ENCODE results near the gene BMPR1B.
A peak's percentile ranks its signal among the peaks of the same experiment; 100 is the strongest.

BMPR1B gene

GRCh38 chr4:95027905-95028618 is 270.3 kb downstream of the BMPR1B start:
- Histone ChIP-seq H3K36me3 (ENCODE audit: insufficient read depth, low read length) (no peaks in the 10 kb centered on the region), H3K27ac (ENCODE audit: low read depth, low read length) (no peak overlapping the region), H3K9me3 (ENCODE audit: insufficient read depth, low read depth, low read length) (no peaks in the 10 kb centered on the region), H3K4me1 (ENCODE audit: insufficient read depth, low read length) (peaks cover 6% of the 10 kb centered on the region), H3K9ac (ENCODE audit: low read depth, low read length) (no peak overlapping the region), H3K4me3 (ENCODE audit: low read length) (no peak overlapping the region), H3K27me3 (ENCODE audit: insufficient read depth, low read length) (no peaks in the 10 kb centered on the region)

GRCh38 chr4:95038791-95039190 is 281.0 kb downstream of the BMPR1B start:
- Histone ChIP-seq H3K9ac (ENCODE audit: low read depth, low read length) (no peak overlapping the region), H3K9me3 (ENCODE audit: insufficient read depth, low read depth, low read length) (no peaks in the 10 kb centered on the region), H3K4me3 (ENCODE audit: low read length) (no peak overlapping the region), H3K27ac (ENCODE audit: low read depth, low read length) (no peak overlapping the region), H3K27me3 (ENCODE audit: insufficient read depth, low read length) (no peaks in the 10 kb centered on the region), H3K36me3 (ENCODE audit: insufficient read depth, low read length) (no peaks in the 10 kb centered on the region), H3K4me1 (ENCODE audit: insufficient read depth, low read length) (peaks cover 2% of the 10 kb centered on the region; the same call in 1 of the 2 replicates)
- WGBS: 100% methylated on average over 2 of the region's 4 CpGs

GRCh38 chr4:95044324-95044837 is 286.6 kb downstream of the BMPR1B start:
- Histone ChIP-seq H3K36me3 (ENCODE audit: insufficient read depth, low read length) (no peaks in the 10 kb centered on the region), H3K27me3 (ENCODE audit: insufficient read depth, low read length) (no peaks in the 10 kb centered on the region), H3K9ac (ENCODE audit: low read depth, low read length) (no peak overlapping the region), H3K4me3 (ENCODE audit: low read length) (peak overlapping the region; percentile 38), H3K27ac (ENCODE audit: low read depth, low read length) (peak overlapping the region; percentile 77), H3K4me1 (ENCODE audit: insufficient read depth, low read length) (peaks cover 22% of the 10 kb centered on the region), H3K9me3 (ENCODE audit: insufficient read depth, low read depth, low read length) (no peaks in the 10 kb centered on the region)
- WGBS: 17% methylated on average over 4 of the region's 5 CpGs

DNA sequence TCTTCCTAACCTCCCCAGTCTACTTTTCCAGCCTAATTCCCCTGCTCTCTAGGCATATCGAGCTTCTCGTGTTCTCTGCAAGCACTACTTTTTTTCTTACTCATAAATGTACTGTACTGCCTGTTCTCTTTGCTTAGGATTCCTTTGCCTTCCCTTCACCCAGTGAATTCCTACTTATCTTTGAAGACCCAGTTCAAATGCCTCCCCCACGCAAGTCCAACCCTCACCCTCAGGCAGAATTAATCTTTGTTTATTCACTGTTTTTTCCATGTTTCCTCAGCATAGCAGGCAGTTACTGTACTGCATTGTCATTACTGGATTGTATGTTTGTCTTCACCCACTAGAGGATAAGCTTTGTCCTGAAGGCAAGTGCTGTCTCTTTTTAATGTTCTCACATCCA is 287.7 kb downstream of the BMPR1B start:
- Histone ChIP-seq H3K27ac (ENCODE audit: low read depth, low read length) (no peak overlapping the region), H3K9me3 (ENCODE audit: insufficient read depth, low read depth, low read length) (no peaks in the 10 kb centered on the region), H3K4me3 (ENCODE audit: low read length) (no peak overlapping the region), H3K9ac (ENCODE audit: low read depth, low read length) (peak overlapping the region; percentile 27; the same call in 1 of the 2 replicates), H3K36me3 (ENCODE audit: insufficient read depth, low read length) (no peaks in the 10 kb centered on the region), H3K27me3 (ENCODE audit: insufficient read depth, low read length) (no peaks in the 10 kb centered on the region), H3K4me1 (ENCODE audit: insufficient read depth, low read length) (peaks cover 22% of the 10 kb centered on the region)
- 74% methylated on average over 3 of the region's 3 CpGs for WGBS

GRCh38 chr4:95048296-95048695 is 290.5 kb downstream of the BMPR1B start:
- Histone ChIP-seq H3K9ac (ENCODE audit: low read depth, low read length) (no peak overlapping the region), H3K9me3 (ENCODE audit: insufficient read depth, low read depth, low read length) (no peaks in the 10 kb centered on the region), H3K27me3 (ENCODE audit: insufficient read depth, low read length) (no peaks in the 10 kb centered on the region), H3K36me3 (ENCODE audit: insufficient read depth, low read length) (no peaks in the 10 kb centered on the region), H3K4me3 (ENCODE audit: low read length) (no peak overlapping the region), H3K4me1 (ENCODE audit: insufficient read depth, low read length) (peaks cover 25% of the 10 kb centered on the region), H3K27ac (ENCODE audit: low read depth, low read length) (no peak overlapping the region)
- WGBS: 92% methylated on average over 2 of the region's 2 CpGs

DNA sequence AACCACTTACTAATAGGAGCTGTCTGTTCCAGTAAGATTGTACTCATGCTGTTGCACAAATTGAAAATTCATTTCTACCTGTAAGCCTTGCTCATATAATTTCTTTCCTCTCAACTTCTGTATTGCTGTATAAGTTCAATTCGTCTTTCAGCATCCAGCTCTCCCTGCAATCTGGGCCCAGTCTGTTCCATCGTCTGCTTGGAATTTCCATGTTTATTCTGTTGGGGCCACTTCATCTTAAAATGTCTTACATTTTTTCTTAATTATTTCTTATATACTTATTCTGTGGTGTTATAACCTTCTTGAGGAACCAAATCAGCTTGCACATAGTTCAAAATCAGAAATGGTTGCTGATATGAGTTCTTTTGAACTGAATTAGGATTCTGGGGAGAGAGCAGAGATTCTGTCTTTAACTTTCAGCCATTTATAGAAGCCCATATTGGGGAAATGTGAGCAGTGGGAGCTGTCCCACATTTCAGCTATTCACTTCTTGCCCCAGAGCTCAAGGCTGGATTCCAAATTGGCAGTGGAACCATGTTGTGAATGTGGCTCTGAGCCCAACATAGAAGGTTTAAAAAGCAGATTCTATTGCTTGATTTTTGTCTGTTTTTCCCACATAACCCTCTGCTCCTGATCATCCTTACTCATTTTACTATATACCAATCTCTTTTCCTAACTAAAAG is 291.9 kb downstream of the BMPR1B start:
- H3K4me1 ChIP-seq (ENCODE audit: insufficient read depth, low read length): peaks cover 14% of the 10 kb centered on the region
- H3K27me3 ChIP-seq (ENCODE audit: insufficient read depth, low read length): no peaks in the 10 kb centered on the region
- no peak overlapping the region for H3K27ac ChIP-seq (ENCODE audit: low read depth, low read length)
- H3K36me3 ChIP-seq (ENCODE audit: insufficient read depth, low read length): no peaks in the 10 kb centered on the region
- H3K4me3 ChIP-seq (ENCODE audit: low read length): no peak overlapping the region
- no peaks in the 10 kb centered on the region for H3K9me3 ChIP-seq (ENCODE audit: insufficient read depth, low read depth, low read length)
- H3K9ac ChIP-seq (ENCODE audit: low read depth, low read length): no peak overlapping the region
- 88% methylated on average over 2 of the region's 2 CpGs for WGBS

GRCh38 chr4:95050980-95051701 is 293.4 kb downstream of the BMPR1B start:
- H3K4me1 ChIP-seq (ENCODE audit: insufficient read depth, low read length): peaks cover 4% of the 10 kb centered on the region; the same call in 1 of the 2 replicates
- no peak overlapping the region for H3K9ac ChIP-seq (ENCODE audit: low read depth, low read length)
- H3K9me3 ChIP-seq (ENCODE audit: insufficient read depth, low read depth, low read length): no peaks in the 10 kb centered on the region
- H3K4me3 ChIP-seq (ENCODE audit: low read length): no peak overlapping the region
- H3K36me3 ChIP-seq (ENCODE audit: insufficient read depth, low read length): no peaks in the 10 kb centered on the region
- WGBS: 82% methylated on average over 12 of the region's 13 CpGs
- H3K27ac ChIP-seq (ENCODE audit: low read depth, low read length): no peak overlapping the region
- no peaks in the 10 kb centered on the region for H3K27me3 ChIP-seq (ENCODE audit: insufficient read depth, low read length)

DNA sequence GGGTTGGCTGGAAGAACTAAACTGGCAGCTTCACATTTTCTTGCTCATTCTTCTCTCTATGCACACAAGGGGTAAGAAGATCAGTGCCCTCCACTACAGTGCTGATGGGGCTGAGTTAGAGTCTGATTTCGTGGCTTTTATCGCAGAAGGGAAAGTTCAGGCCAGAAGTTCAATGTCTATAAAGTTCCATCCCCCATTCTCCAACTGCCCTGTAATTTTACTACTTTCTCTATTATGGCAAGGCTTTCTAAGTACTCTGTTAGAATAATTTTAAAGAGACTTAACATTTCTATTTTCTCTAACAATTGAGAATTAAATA is 293.9 kb downstream of the BMPR1B start:
- WGBS: 96% methylated on average over 2 of the region's 2 CpGs
- Histone ChIP-seq H3K4me1 (ENCODE audit: insufficient read depth, low read length) (peaks cover 4% of the 10 kb centered on the region; the same call in 1 of the 2 replicates), H3K9me3 (ENCODE audit: insufficient read depth, low read depth, low read length) (no peaks in the 10 kb centered on the region), H3K4me3 (ENCODE audit: low read length) (no peak overlapping the region), H3K27ac (ENCODE audit: low read depth, low read length) (no peak overlapping the region), H3K36me3 (ENCODE audit: insufficient read depth, low read length) (no peaks in the 10 kb centered on the region), H3K27me3 (ENCODE audit: insufficient read depth, low read length) (no peaks in the 10 kb centered on the region), H3K9ac (ENCODE audit: low read depth, low read length) (no peak overlapping the region)

GRCh38 chr4:95058991-95059390 is 301.2 kb downstream of the BMPR1B start:
- Histone ChIP-seq H3K27ac (ENCODE audit: low read depth, low read length) (no peak overlapping the region), H3K9ac (ENCODE audit: low read depth, low read length) (no peak overlapping the region), H3K4me1 (ENCODE audit: insufficient read depth, low read length) (0 out of 2 replicates have a peak, but pooled peaks cover 6% of the 10 kb centered on the region), H3K27me3 (ENCODE audit: insufficient read depth, low read length) (no peaks in the 10 kb centered on the region), H3K4me3 (ENCODE audit: low read length) (no peak overlapping the region), H3K9me3 (ENCODE audit: insufficient read depth, low read depth, low read length) (peaks cover 2% of the 10 kb centered on the region; the same call in 1 of the 2 replicates), H3K36me3 (ENCODE audit: insufficient read depth, low read length) (no peaks in the 10 kb centered on the region)
- WGBS: no CpG with 5 or more reads among the region's 1 CpG

DNA sequence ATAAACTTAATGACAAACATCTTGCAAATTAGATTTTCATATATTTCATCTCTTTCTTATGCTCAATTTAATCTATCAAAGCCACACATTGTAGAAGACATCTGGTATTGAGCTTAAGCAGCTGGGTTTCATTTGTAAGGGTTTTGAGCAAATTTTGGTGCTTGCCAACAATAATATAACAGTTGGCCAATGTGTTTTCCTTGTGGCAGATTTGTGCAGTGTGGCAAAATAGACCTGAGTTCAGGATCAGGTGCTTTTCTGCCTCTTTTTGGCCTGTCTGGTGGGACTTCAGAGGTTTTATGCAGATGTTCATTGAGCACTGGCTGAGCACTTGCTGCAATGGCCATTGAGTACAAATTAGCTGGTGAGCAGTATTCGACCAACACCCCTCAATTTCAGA is 301.9 kb downstream of the BMPR1B start:
- Histone ChIP-seq H3K27me3 (ENCODE audit: insufficient read depth, low read length) (no peaks in the 10 kb centered on the region), H3K4me3 (ENCODE audit: low read length) (no peak overlapping the region), H3K36me3 (ENCODE audit: insufficient read depth, low read length) (no peaks in the 10 kb centered on the region), H3K9ac (ENCODE audit: low read depth, low read length) (no peak overlapping the region), H3K4me1 (ENCODE audit: insufficient read depth, low read length) (0 out of 2 replicates have a peak, but pooled peaks cover 6% of the 10 kb centered on the region), H3K27ac (ENCODE audit: low read depth, low read length) (no peak overlapping the region), H3K9me3 (ENCODE audit: insufficient read depth, low read depth, low read length) (peaks cover 5% of the 10 kb centered on the region)
- 96% methylated on average over 1 of the region's 1 CpG for WGBS

DNA sequence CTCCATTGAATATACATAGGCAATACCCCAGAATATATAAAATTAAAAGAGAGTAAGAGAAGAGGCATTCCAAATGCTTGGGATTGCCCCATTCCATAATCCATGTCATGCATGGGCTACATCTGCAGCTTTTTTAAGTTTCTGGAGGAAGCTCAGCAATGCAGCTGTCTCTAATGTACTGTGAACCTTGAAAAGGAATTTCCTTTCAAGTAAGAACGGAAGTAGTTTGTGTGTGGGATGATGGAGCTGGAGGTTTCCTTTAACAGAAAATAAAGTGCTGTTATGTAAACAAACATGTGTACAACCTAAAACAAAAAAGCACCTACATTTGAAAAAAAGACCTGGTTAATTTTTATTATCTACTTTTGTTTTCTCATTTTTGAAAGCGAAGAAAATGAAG is 303.5 kb downstream of the BMPR1B start:
- Histone ChIP-seq H3K27ac (ENCODE audit: low read depth, low read length) (no peak overlapping the region), H3K9ac (ENCODE audit: low read depth, low read length) (no peak overlapping the region), H3K36me3 (ENCODE audit: insufficient read depth, low read length) (no peaks in the 10 kb centered on the region), H3K4me3 (ENCODE audit: low read length) (no peak overlapping the region), H3K27me3 (ENCODE audit: insufficient read depth, low read length) (no peaks in the 10 kb centered on the region), H3K9me3 (ENCODE audit: insufficient read depth, low read depth, low read length) (peaks cover 5% of the 10 kb centered on the region), H3K4me1 (ENCODE audit: insufficient read depth, low read length) (0 out of 2 replicates have a peak, but pooled peaks cover 6% of the 10 kb centered on the region)
- 84% methylated on average over 2 of the region's 2 CpGs for WGBS

Data from HUES64 (cell line).